IMR-90 (cell line): ENCODE results near the gene FARS2. TPM values are rescaled to one million over a fixed set of nuclear protein-coding genes. Genes with fewer than 3 reads are reported as not detected.

Experiments
- ATAC-seq: fragments of 200-7000 bp; cut with Tn5 transposase; 2 replicates; pipeline ENCODE4 v1.9.1; 2020; ENCODE audit warnings: low read depth, mild to moderate bottlenecking, moderate library complexity
- BruUV-seq: library from RNA; stranded (reverse); fragments of 400-500 nt; replicated peaks from 2 replicates; lab custom pipeline; 2021; lab: Mats Ljungman, UMichigan
- CTCF ChIA-PET: fragments of 300-600 bp; formaldehyde crosslinking; extraction: SDS; loops from one replicate; lab custom pipeline; 2021; ENCODE audit warnings: antibody characterized with exemption; lab: Yijun Ruan, JAX
- POLR2A ChIA-PET: fragments of 300-600 bp; sonication (Branson Sonifier 250); formaldehyde crosslinking; loops from one replicate; lab custom pipeline; 2022; ENCODE audit warnings: antibody characterized with exemption; ENCODE audit not compliant: unreplicated experiment; lab: Charles Lee
- DNase-seq: peaks from one replicate; pipeline ENCODE4 v3.0.0; 2013
- H2AFZ ChIP-seq: replicated peaks from 2 replicates; pipeline ENCODE3; 2013; ENCODE audit warnings: low read length, mild to moderate bottlenecking; ENCODE audit not compliant: poor library complexity
- H2AK5ac ChIP-seq: 2 replicates; pipeline ENCODE4 v1.6.1; 2013; ENCODE audit warnings: low read depth, low read length, inconsistent platforms
- H2AK9ac ChIP-seq: replicated peaks from 2 replicates; pipeline ENCODE3; 2013; ENCODE audit warnings: mild to moderate bottlenecking, low read depth, low read length, moderate library complexity; ENCODE audit not compliant: poor library complexity
- H2BK120ac ChIP-seq: 2 replicates; pipeline ENCODE4 v1.6.1; 2013; ENCODE audit warnings: low read depth, low read length, inconsistent platforms
- H2BK15ac ChIP-seq: 3 replicates; pipeline ENCODE4 v1.6.1; 2013; ENCODE audit warnings: low read depth, low read length, inconsistent platforms
- H2BK20ac ChIP-seq: 2 replicates; pipeline ENCODE4 v1.6.1; 2013; ENCODE audit warnings: low read depth, mild to moderate bottlenecking, inconsistent platforms, low read length, moderate library complexity
- H2BK5ac ChIP-seq: 2 replicates; pipeline ENCODE4 v1.6.1; 2013; ENCODE audit warnings: mild to moderate bottlenecking, low read depth, low read length, inconsistent platforms; ENCODE audit not compliant: poor library complexity, severe bottlenecking
- H3K14ac ChIP-seq: replicated peaks from 2 replicates; pipeline ENCODE4 v1.6.1; 2013; ENCODE audit warnings: low read depth, low read length, inconsistent platforms
- H3K18ac ChIP-seq: 2 replicates; pipeline ENCODE4 v1.6.1; 2013; ENCODE audit warnings: low read depth, low read length, control low read depth
- H3K23ac ChIP-seq: 2 replicates; pipeline ENCODE4 v1.6.1; 2013; ENCODE audit warnings: low read depth, low read length, inconsistent platforms
- H3K27ac ChIP-seq: 2 replicates; pipeline ENCODE4 v1.5.1; 2013; ENCODE audit warnings: mild to moderate bottlenecking, control low read depth, low read length; ENCODE audit not compliant: insufficient read depth
- H3K27me3 ChIP-seq: 2 replicates; pipeline ENCODE4 v1.6.1; 2013; ENCODE audit warnings: low read length; ENCODE audit not compliant: control insufficient read depth, insufficient read depth
- H3K36me3 ChIP-seq: 2 replicates; pipeline ENCODE4 v1.6.1; 2013; ENCODE audit warnings: low read length, mixed read lengths; ENCODE audit not compliant: control insufficient read depth, insufficient read depth
- H3K4ac ChIP-seq: 2 replicates; pipeline ENCODE4 v1.6.1; 2013; ENCODE audit warnings: low read depth, low read length, inconsistent platforms
- H3K4me1 ChIP-seq: 2 replicates; pipeline ENCODE4 v1.6.1; 2013; ENCODE audit warnings: low read length, mixed read lengths; ENCODE audit not compliant: control insufficient read depth, insufficient read depth
- H3K4me2 ChIP-seq: 2 replicates; pipeline ENCODE4 v1.6.1; 2013; ENCODE audit warnings: low read depth, mild to moderate bottlenecking, control low read depth, low read length, moderate library complexity
- H3K4me3 ChIP-seq: 2 replicates; pipeline ENCODE4 v1.5.1; 2013; ENCODE audit warnings: low read depth, mild to moderate bottlenecking, control low read depth, low read length, moderate library complexity; ENCODE audit not compliant: insufficient read depth
- H3K56ac ChIP-seq: 2 replicates; pipeline ENCODE4 v1.6.1; 2013; ENCODE audit warnings: low read length, inconsistent platforms; ENCODE audit not compliant: insufficient read depth; ENCODE audit errors: extremely low read depth
- H3K79me1 ChIP-seq, 2 experiments: 2 replicates each; pipeline ENCODE4 v1.6.1; 2013; ENCODE audit warnings: low read length in 2 of 2, inconsistent platforms in 1 of 2, low read depth in 1 of 2
- H3K9ac ChIP-seq: 2 replicates; pipeline ENCODE4 v1.6.1; 2013; ENCODE audit warnings: low read depth, low read length, control low read depth
- H3K9me1 ChIP-seq: 2 replicates; pipeline ENCODE4 v1.6.1; 2013; ENCODE audit warnings: low read length, inconsistent platforms; ENCODE audit not compliant: insufficient read depth
- H3K9me3 ChIP-seq: 2 replicates; pipeline ENCODE4 v1.6.1; 2013; ENCODE audit warnings: low read length; ENCODE audit not compliant: control insufficient read depth, insufficient read depth
- H4K20me1 ChIP-seq: 2 replicates; pipeline ENCODE4 v1.6.1; 2013; ENCODE audit warnings: low read length, inconsistent platforms; ENCODE audit not compliant: insufficient read depth
- H4K5ac ChIP-seq: 2 replicates; pipeline ENCODE4 v1.6.1; 2013; ENCODE audit warnings: mild to moderate bottlenecking, low read depth, low read length, control low read depth
- H4K8ac ChIP-seq, 2 experiments: 2 replicates each; pipeline ENCODE4 v1.6.1; 2013; ENCODE audit warnings: low read depth in 2 of 2, low read length in 2 of 2, control low read depth in 1 of 2, inconsistent platforms in 1 of 2
- H4K91ac ChIP-seq: 2 replicates; pipeline ENCODE4 v1.6.1; 2013; ENCODE audit warnings: low read depth, low read length, inconsistent platforms; ENCODE audit not compliant: insufficient read depth
- BHLHE40 ChIP-seq: fragments of 150-350 bp; IDR thresholded peaks from 2 replicates; pipeline ENCODE4 v1.6.1; 2016; ENCODE audit warnings: mild to moderate bottlenecking, low read depth, low read length
- CHD1 ChIP-seq: IDR thresholded peaks from 2 replicates; pipeline ENCODE4 v1.6.1; 2012; ENCODE audit warnings: low read depth, low read length, improper control_type of control experiment
- FOS ChIP-seq: fragments of 150-350 bp; IDR thresholded peaks from 2 replicates; pipeline ENCODE4 v1.6.1; 2016; ENCODE audit warnings: low read depth, low read length
- MAFK ChIP-seq: IDR thresholded peaks from 2 replicates; pipeline ENCODE4 v1.6.1; 2012; ENCODE audit warnings: low read depth, low read length, improper control_type of control experiment
- MXI1 ChIP-seq: IDR thresholded peaks from 2 replicates; pipeline ENCODE4 v1.6.1; 2012; ENCODE audit warnings: low read depth, mild to moderate bottlenecking, low read length, moderate library complexity, borderline replicate concordance
- POLR2A ChIP-seq: IDR thresholded peaks from 2 replicates; pipeline ENCODE4 v1.6.1; 2012; ENCODE audit warnings: mild to moderate bottlenecking, low read depth, low read length
- RAD21 ChIP-seq: IDR thresholded peaks from 2 replicates; pipeline ENCODE4 v1.6.1; 2012; ENCODE audit warnings: low read length, improper control_type of control experiment
- RCOR1 ChIP-seq: IDR thresholded peaks from 2 replicates; pipeline ENCODE4 v1.6.1; 2012; ENCODE audit warnings: mild to moderate bottlenecking, low read length, improper control_type of control experiment; ENCODE audit not compliant: insufficient replicate concordance
- RFX5 ChIP-seq: IDR thresholded peaks from 2 replicates; pipeline ENCODE4 v1.8.0; 2012; ENCODE audit warnings: low read depth, mild to moderate bottlenecking, low read length, moderate library complexity
- SMC3 ChIP-seq: fragments of 150-350 bp; IDR thresholded peaks from 2 replicates; pipeline ENCODE4 v1.6.1; 2016; ENCODE audit warnings: low read depth, mild to moderate bottlenecking, antibody characterized with exemption, low read length, moderate library complexity
- USF2 ChIP-seq: fragments of 150-350 bp; IDR thresholded peaks from 2 replicates; pipeline ENCODE4 v1.6.1; 2017; ENCODE audit warnings: mild to moderate bottlenecking, antibody characterized with exemption, low read length, low read depth
- dilution Hi-C: fragments of 300-500 bp; cut with HindIII; formaldehyde crosslinking; loops from one replicate; pipeline ENCODE4 v1.14.3; 2018; ENCODE audit warnings: low sequenced_read_pairs; ENCODE audit not compliant: unreplicated experiment
- in situ Hi-C: fragments of 300-500 bp; cut with MboI; formaldehyde crosslinking; loops from 3 replicates; pipeline ENCODE4 v1.14.3; 2019; ENCODE audit warnings: low sequenced_read_pairs, inconsistent platforms, mixed read lengths
- intact Hi-C: fragments of 100-400 bp; cut with micrococcal nuclease; formaldehyde crosslinking; loops from 2 replicates; pipeline ENCODE4 v1.10.0; 2022
- polyA plus RNA-seq, 3 experiments: library from polyadenylated mRNA; depleted of rRNA; stranded (reverse); fragments of >200 nt; gene quantifications; 2 replicates each; pipeline ENCODE4 v1.2.3, GENCODE V29; 2012; ENCODE audit warnings: low replicate concordance in 1 of 3
- total RNA-seq: library from RNA; depleted of rRNA; stranded (reverse); fragments of >200 nt; gene quantifications from 2 replicates; pipeline ENCODE4 v1.2.3, GENCODE V29; 2012
- TF ChIP-seq, protein P1 (sequence below): fragments of 150-350 bp; IDR thresholded peaks from 2 replicates; pipeline ENCODE4 v1.6.1; 2016; ENCODE audit warnings: low read depth, mild to moderate bottlenecking, low read length, moderate library complexity, borderline replicate concordance

Gene FARS2
- total and polyA plus RNA-seq, 2 of the 4 experiments (the other 2 are of a cell fraction): 12.1 to 28.9 TPM

DNA sequence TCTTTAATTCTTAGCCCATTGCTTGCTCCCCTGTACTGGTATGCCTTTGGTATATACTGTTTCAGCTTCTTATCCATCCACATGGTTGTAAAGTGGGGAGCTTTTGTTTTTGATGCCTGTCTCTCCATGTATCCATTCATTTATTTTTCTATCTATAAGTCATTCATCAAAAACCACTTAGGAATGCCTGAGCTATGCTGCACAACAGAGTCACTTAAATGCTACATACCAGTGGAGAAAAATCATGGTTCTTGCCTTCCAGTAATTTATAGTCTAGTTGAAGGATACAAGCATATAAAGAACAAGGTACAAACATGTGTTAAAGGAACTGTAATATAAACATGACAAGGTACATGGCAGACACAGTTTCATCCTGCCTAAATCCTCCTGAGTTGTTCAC, 398.2 kb downstream of the FARS2 start:
- no TSS peak for BruUV-seq
- POLR2A ChIA-PET: no interaction called here
- DNase-seq: peak; percentile 37

More for the DNA sequence above, 398.2 kb downstream of the FARS2 start:
- H3K18ac ChIP-seq: no peak overlapping the region
- H2AK5ac ChIP-seq: no peak overlapping the region
- no peak overlapping the region for H3K14ac ChIP-seq
- no peak overlapping the region for H2BK15ac ChIP-seq
- peak overlapping the region; percentile 5 for H2AK9ac ChIP-seq
- no peaks in the 10 kb centered on the region for H3K27me3 ChIP-seq
- intact Hi-C loops (no loop called here), in situ Hi-C loops (no loop called here), dilution Hi-C loops (no loop called here)
- peaks cover 5% of the 10 kb centered on the region for H3K4me1 ChIP-seq
- H3K9ac ChIP-seq: no peak overlapping the region
- no peak overlapping the region for H2BK120ac ChIP-seq
- TF ChIP-seq MAFK (no peak), POLR2A (no peak), USF2 (no peak), MXI1 (no peak), RCOR1 (no peak), FOS (no peak), CHD1 (no peak), SMC3 (no peak), BHLHE40 (no peak), RFX5 (no peak), RAD21 (no peak)
- TF ChIP-seq, protein P1, sequence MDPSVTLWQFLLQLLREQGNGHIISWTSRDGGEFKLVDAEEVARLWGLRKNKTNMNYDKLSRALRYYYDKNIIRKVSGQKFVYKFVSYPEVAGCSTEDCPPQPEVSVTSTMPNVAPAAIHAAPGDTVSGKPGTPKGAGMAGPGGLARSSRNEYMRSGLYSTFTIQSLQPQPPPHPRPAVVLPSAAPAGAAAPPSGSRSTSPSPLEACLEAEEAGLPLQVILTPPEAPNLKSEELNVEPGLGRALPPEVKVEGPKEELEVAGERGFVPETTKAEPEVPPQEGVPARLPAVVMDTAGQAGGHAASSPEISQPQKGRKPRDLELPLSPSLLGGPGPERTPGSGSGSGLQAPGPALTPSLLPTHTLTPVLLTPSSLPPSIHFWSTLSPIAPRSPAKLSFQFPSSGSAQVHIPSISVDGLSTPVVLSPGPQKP: no peak
- no peak overlapping the region for H3K56ac ChIP-seq
- no peak overlapping the region for H4K91ac ChIP-seq
- no peaks in the 10 kb centered on the region for H4K20me1 ChIP-seq
- H3K23ac ChIP-seq: no peak overlapping the region
- ATAC-seq: peak; percentile 68
- H3K4me2 ChIP-seq: no peak overlapping the region
- no peak overlapping the region for H4K8ac ChIP-seq
- no peak overlapping the region for H3K4me3 ChIP-seq
- no peak overlapping the region for H2BK5ac ChIP-seq
- no peak overlapping the region for H2AFZ ChIP-seq
- no peaks in the 10 kb centered on the region for H3K36me3 ChIP-seq
- no peaks in the 10 kb centered on the region for H3K9me3 ChIP-seq
- no peak overlapping the region for H2BK20ac ChIP-seq
- H3K9me1 ChIP-seq: peaks cover 3% of the 10 kb centered on the region; the same call in 1 of the 2 replicates
- H4K5ac ChIP-seq: no peak overlapping the region
- H3K27ac ChIP-seq: no peak overlapping the region
- H3K4ac ChIP-seq: no peak overlapping the region
- CTCF ChIA-PET: interaction anchor here (0.6 kb wide), 1 partner anchor 31 kb away, joined by 3 read pairs; no protein-coding TSS in a partner anchor
- no peaks in the 10 kb centered on the region; a peak in 1 of 4 replicates for H3K79me1 ChIP-seq
